Nephron (organoid): ENCODE results near the gene UGGT2.

Experiments
- H3K27ac Mint-ChIP-seq, 3 experiments: 2 replicates each; pipeline ENCODE4 v1.8.0; 2020; ENCODE audit warnings: mixed read lengths in 3 of 3, mild to moderate bottlenecking in 2 of 3, moderate library complexity in 1 of 3
- H3K27me3 Mint-ChIP-seq: 2 replicates; pipeline ENCODE4 v1.8.0; 2021; ENCODE audit warnings: low read depth, mild to moderate bottlenecking, moderate library complexity, mixed read lengths
- H3K36me3 Mint-ChIP-seq: 2 replicates; pipeline ENCODE4 v1.8.0; 2020; ENCODE audit warnings: low read depth, mixed read lengths
- H3K4me1 Mint-ChIP-seq: 2 replicates; pipeline ENCODE4 v1.8.0; 2020; ENCODE audit warnings: mixed read lengths
- H3K4me3 Mint-ChIP-seq, 3 experiments: 2 replicates each; pipeline ENCODE4 v1.8.0; 2020; ENCODE audit warnings: mild to moderate bottlenecking in 3 of 3, mixed read lengths in 3 of 3, moderate library complexity in 2 of 3
- H3K9me3 Mint-ChIP-seq: 2 replicates; pipeline ENCODE4 v1.8.0; 2020; ENCODE audit warnings: mixed read lengths
- TF ChIP-seq, protein P1 (sequence below), 3 experiments: fragments of 200-600 bp; sonication (generic); IDR thresholded peaks; one replicate each; pipeline ENCODE4 v1.5.0; 2021; ENCODE audit warnings: antibody characterized with exemption in 3 of 3; ENCODE audit not compliant: unreplicated experiment in 3 of 3

UGGT2 gene

DNA sequence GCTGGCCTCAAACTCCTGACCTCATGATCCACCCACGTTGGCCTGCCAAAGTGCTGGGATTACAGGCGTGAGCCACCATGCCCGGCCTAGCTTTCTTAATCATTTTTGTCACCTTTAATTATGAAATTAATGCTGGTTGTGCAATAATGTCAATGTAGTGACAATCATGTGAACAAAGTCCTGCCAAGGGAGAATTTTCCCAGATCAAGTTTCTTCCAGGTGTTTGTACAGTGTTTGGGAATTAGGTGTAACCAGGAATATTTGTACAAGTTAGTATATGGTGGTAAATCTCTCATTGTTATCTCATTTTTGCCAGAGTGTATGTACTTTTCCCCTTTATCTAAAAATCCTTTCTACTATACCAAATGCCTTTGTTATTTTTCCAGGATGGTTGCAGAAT is 171.1 kb downstream of the UGGT2 start:
- H3K9me3 Mint-ChIP-seq, result no peaks in the 10 kb centered on the region
- H3K36me3 Mint-ChIP-seq, result peaks cover 41% of the 10 kb centered on the region
- no peak overlapping the region for H3K27ac Mint-ChIP-seq
- TF ChIP-seq, protein P1, sequence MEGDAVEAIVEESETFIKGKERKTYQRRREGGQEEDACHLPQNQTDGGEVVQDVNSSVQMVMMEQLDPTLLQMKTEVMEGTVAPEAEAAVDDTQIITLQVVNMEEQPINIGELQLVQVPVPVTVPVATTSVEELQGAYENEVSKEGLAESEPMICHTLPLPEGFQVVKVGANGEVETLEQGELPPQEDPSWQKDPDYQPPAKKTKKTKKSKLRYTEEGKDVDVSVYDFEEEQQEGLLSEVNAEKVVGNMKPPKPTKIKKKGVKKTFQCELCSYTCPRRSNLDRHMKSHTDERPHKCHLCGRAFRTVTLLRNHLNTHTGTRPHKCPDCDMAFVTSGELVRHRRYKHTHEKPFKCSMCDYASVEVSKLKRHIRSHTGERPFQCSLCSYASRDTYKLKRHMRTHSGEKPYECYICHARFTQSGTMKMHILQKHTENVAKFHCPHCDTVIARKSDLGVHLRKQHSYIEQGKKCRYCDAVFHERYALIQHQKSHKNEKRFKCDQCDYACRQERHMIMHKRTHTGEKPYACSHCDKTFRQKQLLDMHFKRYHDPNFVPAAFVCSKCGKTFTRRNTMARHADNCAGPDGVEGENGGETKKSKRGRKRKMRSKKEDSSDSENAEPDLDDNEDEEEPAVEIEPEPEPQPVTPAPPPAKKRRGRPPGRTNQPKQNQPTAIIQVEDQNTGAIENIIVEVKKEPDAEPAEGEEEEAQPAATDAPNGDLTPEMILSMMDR (IDR thresholded peaks at IDR 0.05; ENCODE audit: unreplicated experiment in 3 of 3), result no peak
- no peaks in the 10 kb centered on the region for H3K27me3 Mint-ChIP-seq
- no peak overlapping the region for H3K4me3 Mint-ChIP-seq
- H3K4me1 Mint-ChIP-seq, result no peaks in the 10 kb centered on the region

DNA sequence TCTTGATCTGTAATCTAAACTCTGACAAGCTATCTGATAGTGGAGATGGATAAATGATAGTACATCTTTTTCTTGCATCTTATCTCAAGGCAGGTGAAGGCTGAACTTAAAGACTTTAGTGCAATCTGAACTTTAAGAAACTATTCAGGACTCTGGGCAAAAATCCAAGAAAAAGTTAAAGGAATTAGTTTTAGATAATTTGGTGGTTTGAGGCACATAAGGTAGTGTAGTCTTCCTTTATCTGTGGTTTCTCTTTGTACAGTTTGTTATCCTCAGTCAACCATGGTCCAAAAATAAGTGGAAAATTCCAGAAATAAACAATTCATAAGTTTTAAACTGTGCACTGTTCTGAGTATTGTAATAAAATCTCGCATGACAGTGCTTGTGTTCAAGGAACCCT is 172.9 kb downstream of the UGGT2 start:
- H3K27me3 Mint-ChIP-seq, result no peaks in the 10 kb centered on the region
- TF ChIP-seq, protein P1 (IDR thresholded peaks at IDR 0.05; ENCODE audit: unreplicated experiment in 3 of 3), result no peak

DNA sequence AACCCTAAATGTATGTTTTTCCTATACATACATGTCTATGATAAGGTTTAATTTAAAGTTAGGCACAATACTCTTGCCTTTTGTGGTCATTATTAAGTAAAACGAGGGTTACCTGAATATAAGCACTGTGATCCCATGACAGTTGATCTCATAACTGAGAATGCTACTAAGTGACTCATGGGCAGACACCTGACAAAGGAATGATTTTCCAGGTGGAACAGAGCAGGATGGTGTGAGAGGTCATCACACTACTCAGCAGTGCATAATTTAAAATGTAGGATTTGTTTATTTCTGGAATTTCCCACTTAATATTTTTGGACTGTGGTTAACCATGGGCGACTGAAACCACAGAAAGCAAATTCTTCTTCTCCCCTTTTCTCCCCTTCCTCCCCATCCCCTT is 178.9 kb downstream of the UGGT2 start:
- Mint-ChIP-seq H3K4me3 (no peak overlapping the region), H3K36me3 (peaks cover 35% of the 10 kb centered on the region), H3K9me3 (no peaks in the 10 kb centered on the region), H3K27ac (no peak overlapping the region), H3K27me3 (no peaks in the 10 kb centered on the region), H3K4me1 (no peaks in the 10 kb centered on the region)
- TF ChIP-seq, protein P1 (IDR thresholded peaks at IDR 0.05; ENCODE audit: unreplicated experiment in 3 of 3), result no peak

More for the DNA sequence above, 172.9 kb downstream of the UGGT2 start:
- Mint-ChIP-seq H3K4me1 (no peaks in the 10 kb centered on the region), H3K36me3 (peaks cover 48% of the 10 kb centered on the region), H3K4me3 (no peak overlapping the region), H3K27ac (no peak overlapping the region), H3K9me3 (no peaks in the 10 kb centered on the region)

DNA sequence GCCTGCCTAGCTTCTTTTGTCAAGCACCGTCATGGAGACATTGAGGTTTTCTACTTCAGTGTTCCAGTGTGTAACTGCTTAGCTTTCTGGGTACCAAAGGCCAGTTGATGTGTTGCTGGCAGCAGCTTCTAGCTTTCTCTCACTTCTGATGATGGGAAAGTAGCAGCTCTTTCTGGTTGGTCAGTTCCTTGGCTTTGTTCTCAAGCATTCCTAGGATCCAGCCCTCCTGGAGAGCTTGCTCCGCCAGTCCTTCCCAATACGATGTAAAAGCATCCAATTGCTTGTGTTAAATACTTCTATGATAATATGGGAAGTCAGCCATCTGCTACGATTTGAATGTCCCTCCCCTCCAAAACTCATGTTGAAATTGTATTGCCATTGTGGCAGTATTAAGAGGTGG is 182.8 kb downstream of the UGGT2 start:
- TF ChIP-seq, protein P1 (IDR thresholded peaks at IDR 0.05; ENCODE audit: unreplicated experiment in 3 of 3), result no peak
- Mint-ChIP-seq H3K27ac (no peak overlapping the region), H3K36me3 (peaks cover 26% of the 10 kb centered on the region), H3K4me1 (no peaks in the 10 kb centered on the region), H3K27me3 (no peaks in the 10 kb centered on the region), H3K4me3 (no peak overlapping the region), H3K9me3 (no peaks in the 10 kb centered on the region)

DNA sequence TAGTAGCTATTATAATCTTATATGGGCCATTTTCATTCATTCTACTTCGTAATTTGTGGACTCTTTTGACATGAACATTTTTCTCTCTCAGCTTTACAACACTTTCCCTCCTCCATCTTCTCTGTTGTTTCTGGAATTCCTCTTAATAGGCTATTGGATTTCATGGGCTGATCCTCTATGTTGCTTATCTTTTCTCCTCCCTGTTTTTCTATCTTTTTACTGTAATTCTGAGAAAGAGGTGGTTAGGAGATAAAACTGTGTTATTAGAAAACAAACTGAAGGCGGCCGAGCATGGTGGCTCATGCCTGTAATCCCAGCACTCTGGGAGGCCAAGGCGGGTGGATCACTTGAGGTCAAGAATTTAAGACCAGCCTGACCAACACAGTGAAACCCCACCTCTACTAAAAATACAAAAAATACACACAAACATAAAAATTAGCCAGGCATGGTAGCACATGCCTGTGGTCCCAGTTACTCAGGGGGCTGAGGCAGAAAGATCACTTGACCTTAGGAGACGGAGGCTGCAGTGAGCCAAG is 188.1 kb downstream of the UGGT2 start:
- H3K4me3 Mint-ChIP-seq, result no peak overlapping the region
- no peaks in the 10 kb centered on the region for H3K27me3 Mint-ChIP-seq
- H3K4me1 Mint-ChIP-seq, result peaks cover 4% of the 10 kb centered on the region
- TF ChIP-seq, protein P1 (IDR thresholded peaks at IDR 0.05; ENCODE audit: unreplicated experiment in 3 of 3), result no peak
- no peaks in the 10 kb centered on the region for H3K9me3 Mint-ChIP-seq
- peak overlapping the region in 2 of 3 experiments; percentile 6 to 52 for H3K27ac Mint-ChIP-seq
- peaks cover 26% of the 10 kb centered on the region for H3K36me3 Mint-ChIP-seq

DNA sequence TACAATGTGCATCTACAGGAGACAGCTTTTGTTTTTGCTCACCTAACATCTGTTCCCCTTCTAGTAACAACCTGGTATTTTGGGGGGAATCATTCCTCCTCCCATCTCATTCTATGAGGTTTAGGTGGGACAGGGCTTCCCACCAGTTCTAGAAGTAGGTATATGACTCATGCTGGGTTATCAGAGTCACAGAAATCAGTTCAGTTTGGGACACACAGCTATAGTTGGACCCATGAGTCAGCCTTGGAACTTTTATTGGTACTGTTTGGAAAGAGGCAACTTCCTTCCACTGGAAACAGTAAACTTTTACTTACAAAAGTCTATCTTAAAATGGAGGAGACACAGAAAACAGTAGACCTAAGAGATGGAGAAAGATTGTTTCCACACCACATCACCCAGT is 190.8 kb downstream of the UGGT2 start:
- H3K9me3 Mint-ChIP-seq, result no peaks in the 10 kb centered on the region
- no peak overlapping the region for H3K4me3 Mint-ChIP-seq
- peaks cover 24% of the 10 kb centered on the region for H3K36me3 Mint-ChIP-seq
- peaks cover 9% of the 10 kb centered on the region for H3K4me1 Mint-ChIP-seq
- TF ChIP-seq, protein P1 (IDR thresholded peaks at IDR 0.05; ENCODE audit: unreplicated experiment in 3 of 3), result no peak
- no peak overlapping the region for H3K27ac Mint-ChIP-seq
- H3K27me3 Mint-ChIP-seq, result no peaks in the 10 kb centered on the region
